ENCODE results near the gene RYR1.

DNA sequence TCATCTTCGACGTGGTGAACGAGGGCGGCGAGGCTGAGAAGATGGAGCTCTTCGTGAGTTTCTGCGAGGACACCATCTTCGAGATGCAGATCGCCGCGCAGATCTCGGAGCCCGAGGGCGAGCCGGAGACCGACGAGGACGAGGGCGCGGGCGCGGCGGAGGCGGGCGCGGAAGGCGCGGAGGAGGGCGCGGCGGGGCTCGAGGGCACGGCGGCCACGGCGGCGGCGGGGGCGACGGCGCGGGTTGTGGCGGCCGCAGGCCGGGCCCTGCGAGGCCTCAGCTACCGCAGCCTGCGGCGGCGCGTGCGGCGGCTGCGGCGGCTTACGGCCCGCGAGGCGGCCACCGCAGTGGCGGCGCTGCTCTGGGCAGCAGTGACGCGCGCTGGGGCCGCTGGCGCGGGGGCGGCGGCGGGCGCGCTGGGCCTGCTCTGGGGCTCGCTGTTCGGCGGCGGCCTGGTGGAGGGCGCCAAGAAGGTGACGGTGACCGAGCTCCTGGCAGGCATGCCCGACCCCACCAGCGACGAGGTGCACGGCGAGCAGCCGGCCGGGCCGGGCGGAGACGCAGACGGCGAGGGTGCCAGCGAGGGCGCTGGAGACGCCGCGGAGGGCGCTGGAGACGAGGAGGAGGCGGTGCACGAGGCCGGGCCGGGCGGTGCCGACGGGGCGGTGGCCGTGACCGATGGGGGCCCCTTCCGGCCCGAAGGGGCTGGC, 131.6 kb downstream of the RYR1 start:
- TF ChIP-seq, protein P1, sequence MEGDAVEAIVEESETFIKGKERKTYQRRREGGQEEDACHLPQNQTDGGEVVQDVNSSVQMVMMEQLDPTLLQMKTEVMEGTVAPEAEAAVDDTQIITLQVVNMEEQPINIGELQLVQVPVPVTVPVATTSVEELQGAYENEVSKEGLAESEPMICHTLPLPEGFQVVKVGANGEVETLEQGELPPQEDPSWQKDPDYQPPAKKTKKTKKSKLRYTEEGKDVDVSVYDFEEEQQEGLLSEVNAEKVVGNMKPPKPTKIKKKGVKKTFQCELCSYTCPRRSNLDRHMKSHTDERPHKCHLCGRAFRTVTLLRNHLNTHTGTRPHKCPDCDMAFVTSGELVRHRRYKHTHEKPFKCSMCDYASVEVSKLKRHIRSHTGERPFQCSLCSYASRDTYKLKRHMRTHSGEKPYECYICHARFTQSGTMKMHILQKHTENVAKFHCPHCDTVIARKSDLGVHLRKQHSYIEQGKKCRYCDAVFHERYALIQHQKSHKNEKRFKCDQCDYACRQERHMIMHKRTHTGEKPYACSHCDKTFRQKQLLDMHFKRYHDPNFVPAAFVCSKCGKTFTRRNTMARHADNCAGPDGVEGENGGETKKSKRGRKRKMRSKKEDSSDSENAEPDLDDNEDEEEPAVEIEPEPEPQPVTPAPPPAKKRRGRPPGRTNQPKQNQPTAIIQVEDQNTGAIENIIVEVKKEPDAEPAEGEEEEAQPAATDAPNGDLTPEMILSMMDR (IDR thresholded peaks at IDR 0.05) = no peak
- no peak for TF ChIP-seq POLR2A (IDR thresholded peaks at IDR 0.05)
